Measurements from ENCODE around the gene LHFPL2.

Gene LHFPL2

GRCh38 chr5:78594610-78595457 is 53.7 kb downstream of the LHFPL2 start:
- no peak for TF ChIP-seq POLR2A (IDR thresholded peaks at IDR 0.05; ENCODE audit: extremely low read depth, insufficient read length)
- no peak for TF ChIP-seq MYC (IDR thresholded peaks at IDR 0.05; ENCODE audit: low read depth, low read length)
- TF ChIP-seq, protein P1, sequence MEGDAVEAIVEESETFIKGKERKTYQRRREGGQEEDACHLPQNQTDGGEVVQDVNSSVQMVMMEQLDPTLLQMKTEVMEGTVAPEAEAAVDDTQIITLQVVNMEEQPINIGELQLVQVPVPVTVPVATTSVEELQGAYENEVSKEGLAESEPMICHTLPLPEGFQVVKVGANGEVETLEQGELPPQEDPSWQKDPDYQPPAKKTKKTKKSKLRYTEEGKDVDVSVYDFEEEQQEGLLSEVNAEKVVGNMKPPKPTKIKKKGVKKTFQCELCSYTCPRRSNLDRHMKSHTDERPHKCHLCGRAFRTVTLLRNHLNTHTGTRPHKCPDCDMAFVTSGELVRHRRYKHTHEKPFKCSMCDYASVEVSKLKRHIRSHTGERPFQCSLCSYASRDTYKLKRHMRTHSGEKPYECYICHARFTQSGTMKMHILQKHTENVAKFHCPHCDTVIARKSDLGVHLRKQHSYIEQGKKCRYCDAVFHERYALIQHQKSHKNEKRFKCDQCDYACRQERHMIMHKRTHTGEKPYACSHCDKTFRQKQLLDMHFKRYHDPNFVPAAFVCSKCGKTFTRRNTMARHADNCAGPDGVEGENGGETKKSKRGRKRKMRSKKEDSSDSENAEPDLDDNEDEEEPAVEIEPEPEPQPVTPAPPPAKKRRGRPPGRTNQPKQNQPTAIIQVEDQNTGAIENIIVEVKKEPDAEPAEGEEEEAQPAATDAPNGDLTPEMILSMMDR (IDR thresholded peaks at IDR 0.05; ENCODE audit: low read depth, low read length), result no peak
- TF ChIP-seq, protein P2, sequence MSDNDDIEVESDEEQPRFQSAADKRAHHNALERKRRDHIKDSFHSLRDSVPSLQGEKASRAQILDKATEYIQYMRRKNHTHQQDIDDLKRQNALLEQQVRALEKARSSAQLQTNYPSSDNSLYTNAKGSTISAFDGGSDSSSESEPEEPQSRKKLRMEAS (IDR thresholded peaks at IDR 0.05; ENCODE audit: low read depth, low read length), result no peak
- H3K4me3 ChIP-seq (ENCODE audit: low read depth, low read length), result no peak overlapping the region
- DNase-seq (ENCODE audit: low read depth), result peak; percentile 47

DNA sequence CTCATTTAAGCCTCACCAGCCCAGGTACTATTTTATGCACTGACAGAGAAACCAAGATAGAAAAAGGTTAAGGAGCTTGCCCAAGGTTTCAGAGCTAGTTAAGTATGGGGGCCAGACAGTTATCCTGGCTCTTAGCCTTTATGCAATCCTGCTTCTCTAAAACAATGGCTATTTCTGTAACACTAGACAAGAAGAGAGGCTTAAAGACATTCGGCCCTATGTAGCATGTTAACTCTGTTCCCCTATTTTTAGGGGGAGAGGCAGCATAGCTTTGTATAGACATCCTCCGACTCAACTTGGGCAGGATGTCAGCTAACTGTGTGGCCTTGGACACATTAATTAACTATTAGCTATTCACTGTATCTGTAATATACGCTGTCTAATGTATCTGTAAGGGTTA is 54.6 kb downstream of the LHFPL2 start:
- DNase-seq (ENCODE audit: low read depth), result no peak
- no peak overlapping the region for H3K4me3 ChIP-seq (ENCODE audit: low read depth, low read length)
- TF ChIP-seq MYC (IDR thresholded peaks at IDR 0.05; ENCODE audit: low read depth, low read length), result no peak
- TF ChIP-seq, protein P2 (IDR thresholded peaks at IDR 0.05; ENCODE audit: low read depth, low read length), result no peak
- no peak for TF ChIP-seq POLR2A (IDR thresholded peaks at IDR 0.05; ENCODE audit: extremely low read depth, insufficient read length)
- TF ChIP-seq, protein P1 (IDR thresholded peaks at IDR 0.05; ENCODE audit: low read depth, low read length), result no peak

GRCh38 chr5:78593465-78593864 is 55.1 kb downstream of the LHFPL2 start:
- H3K4me3 ChIP-seq (ENCODE audit: low read depth, low read length), result no peak overlapping the region
- TF ChIP-seq MYC (IDR thresholded peaks at IDR 0.05; ENCODE audit: low read depth, low read length) (no peak), POLR2A (IDR thresholded peaks at IDR 0.05; ENCODE audit: extremely low read depth, insufficient read length) (no peak)
- TF ChIP-seq, protein P2 (IDR thresholded peaks at IDR 0.05; ENCODE audit: low read depth, low read length), result no peak
- TF ChIP-seq, protein P1 (IDR thresholded peaks at IDR 0.05; ENCODE audit: low read depth, low read length), result no peak
- DNase-seq (ENCODE audit: low read depth), result no peak

DNA sequence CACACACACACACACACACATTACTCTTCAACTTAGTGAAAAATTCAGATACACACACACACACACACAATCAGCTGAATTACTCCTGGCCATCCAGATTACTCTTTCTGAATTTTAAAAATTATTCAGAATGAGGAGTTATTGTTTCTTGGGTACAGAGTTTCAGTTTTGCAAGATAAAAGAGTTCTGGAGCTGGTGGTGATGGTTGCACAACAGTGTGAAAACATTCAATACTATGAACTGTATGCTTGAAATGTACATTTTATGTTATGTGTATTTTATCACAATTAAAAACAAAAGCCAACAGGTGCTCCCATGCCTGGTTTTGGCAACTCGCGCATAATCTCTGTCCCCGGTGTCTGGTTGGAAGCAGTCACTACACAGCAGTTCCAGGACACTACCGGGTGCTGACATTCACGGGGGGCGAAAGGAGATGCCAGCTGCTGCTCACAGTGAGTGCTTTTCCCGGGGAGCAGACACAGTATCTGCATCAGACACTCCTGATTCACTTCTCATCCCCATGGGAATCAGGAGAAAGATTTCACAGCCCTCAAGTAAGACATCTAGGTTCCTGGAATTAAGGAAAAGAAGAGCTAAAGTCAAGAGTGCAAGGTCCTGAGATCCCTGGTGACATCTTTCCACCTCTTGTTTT is 55.7 kb downstream of the LHFPL2 start:
- H3K4me3 ChIP-seq (ENCODE audit: low read depth, low read length), result no peak overlapping the region
- TF ChIP-seq, protein P1 (IDR thresholded peaks at IDR 0.05; ENCODE audit: low read depth, low read length), result no peak
- TF ChIP-seq MYC (IDR thresholded peaks at IDR 0.05; ENCODE audit: low read depth, low read length), result no peak
- TF ChIP-seq POLR2A (IDR thresholded peaks at IDR 0.05; ENCODE audit: extremely low read depth, insufficient read length), result no peak
- TF ChIP-seq, protein P2 (IDR thresholded peaks at IDR 0.05; ENCODE audit: low read depth, low read length), result no peak
- DNase-seq (ENCODE audit: low read depth), result no peak

DNA sequence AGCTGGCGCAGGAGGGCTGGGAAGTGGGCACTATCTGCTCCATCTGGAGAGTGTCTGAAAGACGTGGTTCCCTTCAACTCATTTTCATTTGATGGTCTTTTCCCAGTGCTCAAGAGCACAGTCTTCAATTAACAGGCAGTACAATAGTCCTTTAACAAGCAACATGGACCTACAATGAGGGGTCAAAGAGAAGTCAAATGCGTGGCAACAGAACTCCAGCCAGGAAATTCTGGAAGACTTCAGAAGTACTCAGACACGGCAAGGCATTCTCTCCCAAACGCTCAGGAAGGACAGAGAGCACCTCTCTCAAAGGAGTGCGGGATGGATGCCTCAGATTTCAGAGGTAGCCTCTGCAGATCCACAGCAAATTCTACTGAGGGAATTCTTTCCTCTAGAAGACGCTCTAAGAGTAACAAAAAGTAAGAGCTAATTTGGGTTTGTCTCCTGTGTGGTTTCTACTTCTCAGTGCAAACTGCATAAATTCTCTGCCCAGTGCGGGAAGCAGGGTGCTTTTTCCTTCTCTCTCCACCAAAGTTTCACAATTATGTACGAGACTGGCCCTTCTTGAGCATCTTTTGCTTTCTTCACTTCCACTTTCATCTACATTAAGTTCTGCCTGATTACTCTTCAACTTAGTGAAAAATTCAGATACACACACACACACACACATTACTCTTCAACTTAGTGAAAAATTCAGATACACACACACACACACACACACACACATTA is 56.4 kb downstream of the LHFPL2 start:
- DNase-seq (ENCODE audit: low read depth), result no peak
- no peak overlapping the region for H3K4me3 ChIP-seq (ENCODE audit: low read depth, low read length)
- TF ChIP-seq, protein P1 (IDR thresholded peaks at IDR 0.05; ENCODE audit: low read depth, low read length), result no peak
- TF ChIP-seq, protein P2 (IDR thresholded peaks at IDR 0.05; ENCODE audit: low read depth, low read length), result no peak
- TF ChIP-seq POLR2A (IDR thresholded peaks at IDR 0.05; ENCODE audit: extremely low read depth, insufficient read length) (no peak), MYC (IDR thresholded peaks at IDR 0.05; ENCODE audit: low read depth, low read length) (no peak)
